ENCODE results near the gene ASH1L.
"Not testable (repeated sequence)": the region's sequence is repeated elsewhere in the genome, so short reads cannot be mapped to it uniquely, and the experiment has no call there.

Gene ASH1L

DNA sequence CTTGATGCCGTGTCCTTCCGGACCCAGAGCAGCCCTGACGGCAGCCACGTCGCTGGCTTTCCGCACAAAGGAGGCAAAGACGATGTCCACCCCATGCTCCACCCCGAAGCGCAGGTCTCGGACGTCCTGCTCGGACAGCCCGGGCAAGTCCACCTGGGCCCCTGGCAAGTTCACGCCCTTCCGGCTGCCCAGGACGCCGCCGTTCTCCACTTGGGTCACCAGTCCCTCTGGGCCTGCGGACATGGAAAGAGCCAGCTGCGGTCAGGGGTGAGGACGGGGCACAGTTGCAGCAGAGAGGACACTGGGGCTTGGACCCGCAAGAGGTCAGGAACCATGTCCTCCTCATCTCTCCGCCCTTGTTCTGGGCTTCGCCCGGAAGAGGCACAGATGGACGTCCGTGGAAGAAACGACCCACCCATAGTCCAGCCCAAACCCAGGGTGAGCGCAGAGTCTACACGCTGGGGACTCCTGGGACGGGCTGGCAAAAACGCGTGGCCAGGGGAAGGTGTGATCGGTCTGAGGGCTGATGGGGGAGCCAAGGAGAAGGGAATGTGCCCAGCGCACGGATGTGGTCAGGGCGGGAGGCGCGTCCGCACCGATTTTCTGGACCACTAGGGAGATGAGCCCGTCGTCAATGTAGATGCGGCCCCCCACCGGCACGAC is 268.0 kb downstream of the ASH1L start:
- DNase-seq (ENCODE audit: extremely low spot score), result no peak
- TF ChIP-seq, protein P1, sequence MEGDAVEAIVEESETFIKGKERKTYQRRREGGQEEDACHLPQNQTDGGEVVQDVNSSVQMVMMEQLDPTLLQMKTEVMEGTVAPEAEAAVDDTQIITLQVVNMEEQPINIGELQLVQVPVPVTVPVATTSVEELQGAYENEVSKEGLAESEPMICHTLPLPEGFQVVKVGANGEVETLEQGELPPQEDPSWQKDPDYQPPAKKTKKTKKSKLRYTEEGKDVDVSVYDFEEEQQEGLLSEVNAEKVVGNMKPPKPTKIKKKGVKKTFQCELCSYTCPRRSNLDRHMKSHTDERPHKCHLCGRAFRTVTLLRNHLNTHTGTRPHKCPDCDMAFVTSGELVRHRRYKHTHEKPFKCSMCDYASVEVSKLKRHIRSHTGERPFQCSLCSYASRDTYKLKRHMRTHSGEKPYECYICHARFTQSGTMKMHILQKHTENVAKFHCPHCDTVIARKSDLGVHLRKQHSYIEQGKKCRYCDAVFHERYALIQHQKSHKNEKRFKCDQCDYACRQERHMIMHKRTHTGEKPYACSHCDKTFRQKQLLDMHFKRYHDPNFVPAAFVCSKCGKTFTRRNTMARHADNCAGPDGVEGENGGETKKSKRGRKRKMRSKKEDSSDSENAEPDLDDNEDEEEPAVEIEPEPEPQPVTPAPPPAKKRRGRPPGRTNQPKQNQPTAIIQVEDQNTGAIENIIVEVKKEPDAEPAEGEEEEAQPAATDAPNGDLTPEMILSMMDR (IDR thresholded peaks at IDR 0.05; ENCODE audit: control extremely low read depth, extremely low read depth, low read depth, missing control alignments), result no peak
- ChIA-PET POLR2A (interaction anchor here (0.6 kb wide), 1 partner anchor 739 kb away, joined by 5 read pairs; no protein-coding TSS in a partner anchor), CTCF (no interaction called here)

DNA sequence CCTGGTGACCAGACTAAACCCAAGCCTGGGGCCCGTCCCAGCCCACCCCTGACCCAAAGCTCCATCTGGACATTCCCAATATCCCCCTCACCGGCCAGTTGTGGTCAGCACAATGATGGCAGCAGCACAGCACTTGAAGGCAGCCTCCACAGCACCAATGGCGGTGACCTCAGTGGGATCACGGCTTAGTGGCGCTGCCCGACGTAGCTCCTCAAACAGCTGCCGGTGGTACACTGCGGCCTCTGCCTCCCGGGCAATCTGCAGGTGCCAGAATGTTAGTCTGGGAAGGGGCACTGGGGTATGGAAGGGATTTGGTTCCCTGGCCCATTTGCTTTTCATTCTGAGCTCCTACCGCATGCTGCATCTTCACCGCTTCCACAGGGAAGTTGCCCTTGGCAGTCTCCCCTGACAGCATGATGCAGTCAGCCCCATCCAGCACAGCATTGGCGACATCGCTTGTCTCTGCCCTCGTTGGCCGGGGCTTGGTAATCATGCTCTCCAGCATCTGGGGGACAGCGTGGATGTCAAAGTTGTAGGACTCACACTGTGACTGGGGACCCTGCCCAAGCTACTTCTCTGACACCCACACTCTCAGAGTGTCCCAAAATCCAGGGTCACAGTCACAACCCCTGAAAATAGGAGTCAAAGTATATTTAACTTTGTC is 269.4 kb downstream of the ASH1L start:
- DNase-seq (ENCODE audit: extremely low spot score), result no peak
- TF ChIP-seq, protein P1 (IDR thresholded peaks at IDR 0.05; ENCODE audit: control extremely low read depth, extremely low read depth, low read depth, missing control alignments), result no peak
- POLR2A ChIA-PET, result no interaction called here
- CTCF ChIA-PET, result interaction anchor here (0.7 to 4.0 kb wide), 6 partner anchors 12 to 43 kb away, joined by 3 to 16 read pairs (median 4); partner anchors contain the start of gene HCN3

DNA sequence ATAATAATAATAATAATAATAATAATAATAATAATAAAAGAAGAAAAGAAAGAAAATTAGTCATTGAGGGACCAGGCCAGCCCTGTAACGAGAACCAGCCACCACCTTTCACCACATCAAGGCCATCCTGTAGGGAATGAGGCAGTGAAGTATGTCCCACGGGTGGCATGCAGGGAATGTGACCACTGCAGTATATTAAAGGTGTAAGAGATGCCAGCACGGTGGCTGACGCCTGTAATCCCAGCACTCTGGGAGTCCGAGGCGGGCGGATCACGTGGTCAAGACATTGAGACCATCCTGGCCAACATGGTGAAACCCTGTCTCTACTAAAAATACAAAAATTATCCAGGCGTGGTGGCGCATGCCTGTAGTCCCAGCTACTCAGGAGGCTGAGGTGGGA is 271.6 kb downstream of the ASH1L start:
- ChIA-PET CTCF (interaction anchor here (1.4 to 4.0 kb wide), 2 partner anchors 12 to 40 kb away, joined by 3 to 16 read pairs; no protein-coding TSS in a partner anchor), POLR2A (interaction anchor here (0.6 kb wide), 1 partner anchor 604 kb away, joined by 3 read pairs; no protein-coding TSS in a partner anchor)
- DNase-seq (ENCODE audit: extremely low spot score), result not testable (repeated sequence)

DNA sequence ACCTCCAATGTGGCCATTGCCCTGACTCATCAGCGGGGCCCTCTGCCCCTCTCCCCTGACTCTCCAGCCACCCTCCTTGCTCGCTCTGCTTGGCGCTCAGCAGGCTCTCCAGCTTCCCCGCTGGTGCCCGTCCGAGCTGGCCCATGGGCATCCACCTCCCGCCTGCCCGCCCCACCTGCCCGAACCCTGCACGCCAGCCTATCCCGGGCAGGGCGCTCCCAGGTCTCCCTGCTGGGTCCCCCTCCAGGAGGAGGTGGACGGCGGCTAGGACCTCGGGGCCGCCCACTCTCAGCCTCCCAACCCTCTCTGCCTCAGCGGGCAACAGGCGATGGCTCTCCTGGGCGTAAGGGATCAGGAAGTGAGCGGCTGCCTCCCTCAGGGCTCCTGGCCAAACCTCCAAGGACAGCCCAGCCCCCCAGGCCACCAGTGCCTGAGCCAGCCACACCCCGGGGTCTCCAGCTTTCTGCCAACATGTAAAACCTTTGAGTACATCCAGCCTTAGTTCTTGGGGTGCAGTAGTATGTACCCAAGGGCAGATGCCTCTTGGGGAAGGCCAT is 274.5 kb downstream of the ASH1L start:
- ChIA-PET POLR2A (no interaction called here), CTCF (interaction anchor here (0.5 to 1.1 kb wide), 2 partner anchors 12 to 62 kb away, joined by 3 read pairs; no protein-coding TSS in a partner anchor)
- TF ChIP-seq, protein P1 (IDR thresholded peaks at IDR 0.05; ENCODE audit: control extremely low read depth, extremely low read depth, low read depth, missing control alignments), result no peak
- DNase-seq (ENCODE audit: extremely low spot score), result no peak

DNA sequence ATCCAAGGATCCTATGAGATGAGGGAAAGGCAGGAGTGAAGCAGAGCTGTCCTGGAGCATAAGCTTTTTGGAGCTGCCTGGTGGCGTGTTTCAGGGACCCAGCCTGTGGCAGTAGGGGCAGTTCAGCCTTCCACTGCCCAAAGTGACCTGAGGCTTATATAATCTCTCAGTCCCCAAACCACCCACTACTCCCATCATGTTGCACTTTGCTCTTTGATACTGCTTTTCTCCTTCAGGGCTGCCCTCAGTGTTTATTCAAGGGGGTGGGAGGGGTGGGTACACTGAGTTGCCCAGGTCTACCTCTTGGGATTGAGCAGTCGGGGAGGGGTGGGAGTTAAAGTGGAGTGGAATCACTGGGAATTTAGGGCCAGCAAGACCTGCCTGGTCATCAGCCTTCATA is 276.1 kb downstream of the ASH1L start:
- no peak for DNase-seq (ENCODE audit: extremely low spot score)
- TF ChIP-seq, protein P1 (IDR thresholded peaks at IDR 0.05; ENCODE audit: control extremely low read depth, extremely low read depth, low read depth, missing control alignments), result no peak
- ChIA-PET POLR2A (interaction anchor here (0.7 kb wide), 1 partner anchor 28 kb away, joined by 4 read pairs; no protein-coding TSS in a partner anchor), CTCF (interaction anchor here (1.2 to 2.0 kb wide), 3 partner anchors 10 to 35 kb away, joined by 4 to 6 read pairs (median 5); partner anchors contain the start of gene FDPS)

DNA sequence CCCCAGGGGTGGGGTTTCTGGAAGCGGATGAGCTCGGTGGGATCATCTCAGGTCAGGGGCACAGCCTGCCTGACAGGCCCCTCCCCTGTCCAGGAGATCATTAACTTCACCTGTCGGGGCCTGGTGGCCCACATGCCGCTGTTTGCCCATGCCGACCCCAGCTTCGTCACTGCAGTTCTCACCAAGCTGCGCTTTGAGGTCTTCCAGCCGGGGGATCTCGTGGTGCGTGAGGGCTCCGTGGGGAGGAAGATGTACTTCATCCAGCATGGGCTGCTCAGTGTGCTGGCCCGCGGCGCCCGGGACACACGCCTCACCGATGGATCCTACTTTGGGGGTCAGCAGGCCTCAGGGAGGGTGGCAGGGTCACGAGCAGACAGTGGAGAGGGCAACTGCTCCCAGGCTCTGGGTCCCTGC is 277.0 kb downstream of the ASH1L start:
- ChIA-PET CTCF (interaction anchor here (1.2 to 2.0 kb wide), 3 partner anchors 9 to 34 kb away, joined by 4 to 6 read pairs (median 5); partner anchors contain the start of gene FDPS), POLR2A (no interaction called here)
- no peak for DNase-seq (ENCODE audit: extremely low spot score)
- TF ChIP-seq, protein P1 (IDR thresholded peaks at IDR 0.05; ENCODE audit: control extremely low read depth, extremely low read depth, low read depth, missing control alignments), result no peak
